IMR-90 (cell line): ENCODE data around the gene CDH16. TPM values are rescaled to one million over a fixed set of nuclear protein-coding genes. Genes with fewer than 3 reads are reported as not detected.

ENCODE experiments used
- ATAC-seq: fragments of 200-7000 bp; cut with Tn5 transposase; 2 replicates; pipeline ENCODE4 v1.9.1; 2020; ENCODE audit warnings: low read depth, mild to moderate bottlenecking, moderate library complexity
- BruUV-seq: library from RNA; stranded (reverse); fragments of 400-500 nt; replicated peaks from 2 replicates; lab custom pipeline; 2021; lab: Mats Ljungman, UMichigan
- CTCF ChIA-PET: fragments of 300-600 bp; formaldehyde crosslinking; extraction: SDS; loops from one replicate; lab custom pipeline; 2021; ENCODE audit warnings: antibody characterized with exemption; lab: Yijun Ruan, JAX
- POLR2A ChIA-PET: fragments of 300-600 bp; sonication (Branson Sonifier 250); formaldehyde crosslinking; loops from one replicate; lab custom pipeline; 2022; ENCODE audit warnings: antibody characterized with exemption; ENCODE audit not compliant: unreplicated experiment; lab: Charles Lee
- DNase-seq: peaks from one replicate; pipeline ENCODE4 v3.0.0; 2013
- H2AFZ ChIP-seq: replicated peaks from 2 replicates; pipeline ENCODE3; 2013; ENCODE audit warnings: low read length, mild to moderate bottlenecking; ENCODE audit not compliant: poor library complexity
- H2AK5ac ChIP-seq: 2 replicates; pipeline ENCODE4 v1.6.1; 2013; ENCODE audit warnings: low read depth, low read length, inconsistent platforms
- H2AK9ac ChIP-seq: replicated peaks from 2 replicates; pipeline ENCODE3; 2013; ENCODE audit warnings: mild to moderate bottlenecking, low read depth, low read length, moderate library complexity; ENCODE audit not compliant: poor library complexity
- H2BK120ac ChIP-seq: 2 replicates; pipeline ENCODE4 v1.6.1; 2013; ENCODE audit warnings: low read depth, low read length, inconsistent platforms
- H2BK15ac ChIP-seq: 3 replicates; pipeline ENCODE4 v1.6.1; 2013; ENCODE audit warnings: low read depth, low read length, inconsistent platforms
- H2BK20ac ChIP-seq: 2 replicates; pipeline ENCODE4 v1.6.1; 2013; ENCODE audit warnings: low read depth, mild to moderate bottlenecking, inconsistent platforms, low read length, moderate library complexity
- H2BK5ac ChIP-seq: 2 replicates; pipeline ENCODE4 v1.6.1; 2013; ENCODE audit warnings: mild to moderate bottlenecking, low read depth, low read length, inconsistent platforms; ENCODE audit not compliant: poor library complexity, severe bottlenecking
- H3K14ac ChIP-seq: replicated peaks from 2 replicates; pipeline ENCODE4 v1.6.1; 2013; ENCODE audit warnings: low read depth, low read length, inconsistent platforms
- H3K18ac ChIP-seq: 2 replicates; pipeline ENCODE4 v1.6.1; 2013; ENCODE audit warnings: low read depth, low read length, control low read depth
- H3K23ac ChIP-seq: 2 replicates; pipeline ENCODE4 v1.6.1; 2013; ENCODE audit warnings: low read depth, low read length, inconsistent platforms
- H3K27ac ChIP-seq: 2 replicates; pipeline ENCODE4 v1.5.1; 2013; ENCODE audit warnings: mild to moderate bottlenecking, control low read depth, low read length; ENCODE audit not compliant: insufficient read depth
- H3K27me3 ChIP-seq: 2 replicates; pipeline ENCODE4 v1.6.1; 2013; ENCODE audit warnings: low read length; ENCODE audit not compliant: control insufficient read depth, insufficient read depth
- H3K36me3 ChIP-seq: 2 replicates; pipeline ENCODE4 v1.6.1; 2013; ENCODE audit warnings: low read length, mixed read lengths; ENCODE audit not compliant: control insufficient read depth, insufficient read depth
- H3K4ac ChIP-seq: 2 replicates; pipeline ENCODE4 v1.6.1; 2013; ENCODE audit warnings: low read depth, low read length, inconsistent platforms
- H3K4me1 ChIP-seq: 2 replicates; pipeline ENCODE4 v1.6.1; 2013; ENCODE audit warnings: low read length, mixed read lengths; ENCODE audit not compliant: control insufficient read depth, insufficient read depth
- H3K4me2 ChIP-seq: 2 replicates; pipeline ENCODE4 v1.6.1; 2013; ENCODE audit warnings: low read depth, mild to moderate bottlenecking, control low read depth, low read length, moderate library complexity
- H3K4me3 ChIP-seq: 2 replicates; pipeline ENCODE4 v1.5.1; 2013; ENCODE audit warnings: low read depth, mild to moderate bottlenecking, control low read depth, low read length, moderate library complexity; ENCODE audit not compliant: insufficient read depth
- H3K56ac ChIP-seq: 2 replicates; pipeline ENCODE4 v1.6.1; 2013; ENCODE audit warnings: low read length, inconsistent platforms; ENCODE audit not compliant: insufficient read depth; ENCODE audit errors: extremely low read depth
- H3K79me1 ChIP-seq, 2 experiments: 2 replicates each; pipeline ENCODE4 v1.6.1; 2013; ENCODE audit warnings: low read length in 2 of 2, inconsistent platforms in 1 of 2, low read depth in 1 of 2
- H3K9ac ChIP-seq: 2 replicates; pipeline ENCODE4 v1.6.1; 2013; ENCODE audit warnings: low read depth, low read length, control low read depth
- H3K9me1 ChIP-seq: 2 replicates; pipeline ENCODE4 v1.6.1; 2013; ENCODE audit warnings: low read length, inconsistent platforms; ENCODE audit not compliant: insufficient read depth
- H3K9me3 ChIP-seq: 2 replicates; pipeline ENCODE4 v1.6.1; 2013; ENCODE audit warnings: low read length; ENCODE audit not compliant: control insufficient read depth, insufficient read depth
- H4K20me1 ChIP-seq: 2 replicates; pipeline ENCODE4 v1.6.1; 2013; ENCODE audit warnings: low read length, inconsistent platforms; ENCODE audit not compliant: insufficient read depth
- H4K5ac ChIP-seq: 2 replicates; pipeline ENCODE4 v1.6.1; 2013; ENCODE audit warnings: mild to moderate bottlenecking, low read depth, low read length, control low read depth
- H4K8ac ChIP-seq, 2 experiments: 2 replicates each; pipeline ENCODE4 v1.6.1; 2013; ENCODE audit warnings: low read depth in 2 of 2, low read length in 2 of 2, control low read depth in 1 of 2, inconsistent platforms in 1 of 2
- H4K91ac ChIP-seq: 2 replicates; pipeline ENCODE4 v1.6.1; 2013; ENCODE audit warnings: low read depth, low read length, inconsistent platforms; ENCODE audit not compliant: insufficient read depth
- BHLHE40 ChIP-seq: fragments of 150-350 bp; IDR thresholded peaks from 2 replicates; pipeline ENCODE4 v1.6.1; 2016; ENCODE audit warnings: mild to moderate bottlenecking, low read depth, low read length
- CHD1 ChIP-seq: IDR thresholded peaks from 2 replicates; pipeline ENCODE4 v1.6.1; 2012; ENCODE audit warnings: low read depth, low read length, improper control_type of control experiment
- FOS ChIP-seq: fragments of 150-350 bp; IDR thresholded peaks from 2 replicates; pipeline ENCODE4 v1.6.1; 2016; ENCODE audit warnings: low read depth, low read length
- MAFK ChIP-seq: IDR thresholded peaks from 2 replicates; pipeline ENCODE4 v1.6.1; 2012; ENCODE audit warnings: low read depth, low read length, improper control_type of control experiment
- MAZ ChIP-seq: IDR thresholded peaks from 2 replicates; pipeline ENCODE4 v1.6.1; 2012; ENCODE audit warnings: low read depth, mild to moderate bottlenecking, low read length, improper control_type of control experiment, moderate library complexity, borderline replicate concordance
- MXI1 ChIP-seq: IDR thresholded peaks from 2 replicates; pipeline ENCODE4 v1.6.1; 2012; ENCODE audit warnings: low read depth, mild to moderate bottlenecking, low read length, moderate library complexity, borderline replicate concordance
- POLR2A ChIP-seq: IDR thresholded peaks from 2 replicates; pipeline ENCODE4 v1.6.1; 2012; ENCODE audit warnings: mild to moderate bottlenecking, low read depth, low read length
- RFX5 ChIP-seq: IDR thresholded peaks from 2 replicates; pipeline ENCODE4 v1.8.0; 2012; ENCODE audit warnings: low read depth, mild to moderate bottlenecking, low read length, moderate library complexity
- WGBS, 2 experiments: methylation state at CpG; one replicate each; pipeline versions ENCODE4 v1.1.5 to v1.1.7; 2013; ENCODE audit warnings: missing lambda C conversion rate in 2 of 2; ENCODE audit not compliant: insufficient read length in 1 of 2; ENCODE audit errors: extremely low coverage in 2 of 2; 5-methylcytosine and 5-hydroxymethylcytosine counted together
- dilution Hi-C: fragments of 300-500 bp; cut with HindIII; formaldehyde crosslinking; loops from one replicate; pipeline ENCODE4 v1.14.3; 2018; ENCODE audit warnings: low sequenced_read_pairs; ENCODE audit not compliant: unreplicated experiment
- in situ Hi-C: fragments of 300-500 bp; cut with MboI; formaldehyde crosslinking; loops from 3 replicates; pipeline ENCODE4 v1.14.3; 2019; ENCODE audit warnings: low sequenced_read_pairs, inconsistent platforms, mixed read lengths
- intact Hi-C: fragments of 100-400 bp; cut with micrococcal nuclease; formaldehyde crosslinking; loops from 2 replicates; pipeline ENCODE4 v1.10.0; 2022
- polyA plus RNA-seq, 3 experiments: library from polyadenylated mRNA; depleted of rRNA; stranded (reverse); fragments of >200 nt; gene quantifications; 2 replicates each; pipeline ENCODE4 v1.2.3, GENCODE V29; 2012; ENCODE audit warnings: low replicate concordance in 1 of 3
- total RNA-seq: library from RNA; depleted of rRNA; stranded (reverse); fragments of >200 nt; gene quantifications from 2 replicates; pipeline ENCODE4 v1.2.3, GENCODE V29; 2012
- TF ChIP-seq, protein P1 (sequence below): conservative IDR thresholded peaks from 2 replicates; pipeline ENCODE4 v1.5.1; 2012; ENCODE audit warnings: mild to moderate bottlenecking, low read depth, low read length, improper control_type of control experiment
- TF ChIP-seq, protein P2 (sequence below): fragments of 150-350 bp; IDR thresholded peaks from 2 replicates; pipeline ENCODE4 v1.6.1; 2016; ENCODE audit warnings: low read depth, mild to moderate bottlenecking, low read length, moderate library complexity, borderline replicate concordance
- TF ChIP-seq, protein P3 (sequence below): fragments of 150-350 bp; IDR thresholded peaks from 2 replicates; pipeline ENCODE4 v1.6.1; 2017; ENCODE audit warnings: mild to moderate bottlenecking, antibody characterized with exemption, low read length, low read depth

CDH16 gene
- total and polyA plus RNA-seq, 2 of the 4 experiments (the other 2 are of a cell fraction): not detected

DNA sequence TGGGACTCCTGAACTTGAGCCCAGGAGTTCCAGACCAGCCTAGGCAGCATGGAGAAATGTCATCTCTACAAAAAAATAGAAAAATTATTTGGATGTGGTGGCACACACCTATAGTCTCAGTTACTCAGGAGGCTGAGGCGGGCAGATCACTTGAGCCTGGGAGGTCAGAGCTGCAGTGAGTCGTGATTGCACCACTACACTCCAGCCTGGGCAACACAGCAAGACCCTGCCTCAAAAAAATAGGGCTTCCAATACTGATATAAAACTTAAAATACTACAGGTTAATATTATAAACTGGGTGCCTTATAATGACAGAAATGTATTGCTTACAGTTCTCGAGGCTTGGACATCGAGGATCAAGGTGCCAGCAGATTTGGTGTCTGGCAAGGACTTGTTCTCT lies 27.3 kb upstream of the CDH16 start:
- Histone ChIP-seq H3K9ac (no peak overlapping the region), H2AK5ac (no peak overlapping the region), H3K4me1 (peaks cover 6% of the 10 kb centered on the region), H3K4me2 (no peak overlapping the region), H3K79me1 (peaks cover 0 to 2% of the 10 kb centered on the region in 2 experiments; a peak in 1 of 4 replicates), H3K56ac (no peak overlapping the region), H3K27ac (no peak overlapping the region), H2BK5ac (no peak overlapping the region), H2BK15ac (no peak overlapping the region), H3K18ac (no peak overlapping the region), H3K4ac (no peak overlapping the region), H2BK20ac (no peak overlapping the region), H3K27me3 (peaks cover 16% of the 10 kb centered on the region; the same call in 1 of the 2 replicates), H3K23ac (no peak overlapping the region), H3K36me3 (peaks cover 31% of the 10 kb centered on the region), H2BK120ac (no peak overlapping the region), H2AK9ac (no peak overlapping the region), H3K9me3 (no peaks in the 10 kb centered on the region), H4K8ac (no peak overlapping the region), H3K4me3 (no peak overlapping the region), H3K9me1 (no peaks in the 10 kb centered on the region), H4K20me1 (no peaks in the 10 kb centered on the region), H3K14ac (no peak overlapping the region), H2AFZ (no peak overlapping the region), H4K91ac (no peak overlapping the region), H4K5ac (no peak overlapping the region)
- no TSS peak for BruUV-seq
- dilution Hi-C loops (no loop called here), intact Hi-C loops (no loop called here), in situ Hi-C loops (no loop called here)
- CTCF ChIA-PET: interaction anchor here (2.7 kb wide), 1 partner anchor 51 kb away, joined by 11 read pairs; no protein-coding TSS in a partner anchor
- POLR2A ChIA-PET: no interaction called here
- no peak for TF ChIP-seq MXI1
- TF ChIP-seq MAFK: no peak
- TF ChIP-seq, protein P1, sequence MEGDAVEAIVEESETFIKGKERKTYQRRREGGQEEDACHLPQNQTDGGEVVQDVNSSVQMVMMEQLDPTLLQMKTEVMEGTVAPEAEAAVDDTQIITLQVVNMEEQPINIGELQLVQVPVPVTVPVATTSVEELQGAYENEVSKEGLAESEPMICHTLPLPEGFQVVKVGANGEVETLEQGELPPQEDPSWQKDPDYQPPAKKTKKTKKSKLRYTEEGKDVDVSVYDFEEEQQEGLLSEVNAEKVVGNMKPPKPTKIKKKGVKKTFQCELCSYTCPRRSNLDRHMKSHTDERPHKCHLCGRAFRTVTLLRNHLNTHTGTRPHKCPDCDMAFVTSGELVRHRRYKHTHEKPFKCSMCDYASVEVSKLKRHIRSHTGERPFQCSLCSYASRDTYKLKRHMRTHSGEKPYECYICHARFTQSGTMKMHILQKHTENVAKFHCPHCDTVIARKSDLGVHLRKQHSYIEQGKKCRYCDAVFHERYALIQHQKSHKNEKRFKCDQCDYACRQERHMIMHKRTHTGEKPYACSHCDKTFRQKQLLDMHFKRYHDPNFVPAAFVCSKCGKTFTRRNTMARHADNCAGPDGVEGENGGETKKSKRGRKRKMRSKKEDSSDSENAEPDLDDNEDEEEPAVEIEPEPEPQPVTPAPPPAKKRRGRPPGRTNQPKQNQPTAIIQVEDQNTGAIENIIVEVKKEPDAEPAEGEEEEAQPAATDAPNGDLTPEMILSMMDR: no peak
- TF ChIP-seq, protein P2, sequence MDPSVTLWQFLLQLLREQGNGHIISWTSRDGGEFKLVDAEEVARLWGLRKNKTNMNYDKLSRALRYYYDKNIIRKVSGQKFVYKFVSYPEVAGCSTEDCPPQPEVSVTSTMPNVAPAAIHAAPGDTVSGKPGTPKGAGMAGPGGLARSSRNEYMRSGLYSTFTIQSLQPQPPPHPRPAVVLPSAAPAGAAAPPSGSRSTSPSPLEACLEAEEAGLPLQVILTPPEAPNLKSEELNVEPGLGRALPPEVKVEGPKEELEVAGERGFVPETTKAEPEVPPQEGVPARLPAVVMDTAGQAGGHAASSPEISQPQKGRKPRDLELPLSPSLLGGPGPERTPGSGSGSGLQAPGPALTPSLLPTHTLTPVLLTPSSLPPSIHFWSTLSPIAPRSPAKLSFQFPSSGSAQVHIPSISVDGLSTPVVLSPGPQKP: no peak
- TF ChIP-seq RFX5: no peak
- no peak for TF ChIP-seq POLR2A
- no peak for TF ChIP-seq BHLHE40
- TF ChIP-seq CHD1: no peak
- TF ChIP-seq, protein P3, sequence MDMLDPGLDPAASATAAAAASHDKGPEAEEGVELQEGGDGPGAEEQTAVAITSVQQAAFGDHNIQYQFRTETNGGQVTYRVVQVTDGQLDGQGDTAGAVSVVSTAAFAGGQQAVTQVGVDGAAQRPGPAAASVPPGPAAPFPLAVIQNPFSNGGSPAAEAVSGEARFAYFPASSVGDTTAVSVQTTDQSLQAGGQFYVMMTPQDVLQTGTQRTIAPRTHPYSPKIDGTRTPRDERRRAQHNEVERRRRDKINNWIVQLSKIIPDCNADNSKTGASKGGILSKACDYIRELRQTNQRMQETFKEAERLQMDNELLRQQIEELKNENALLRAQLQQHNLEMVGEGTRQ: no peak
- TF ChIP-seq FOS: no peak
- TF ChIP-seq MAZ: no peak
- ATAC-seq (no peak), DNase-seq (no peak)
- WGBS, 2 experiments: no CpG with 5 or more reads among the region's 4 CpGs
